ENCODE results near the gene ACIN1.

ACIN1 gene

DNA sequence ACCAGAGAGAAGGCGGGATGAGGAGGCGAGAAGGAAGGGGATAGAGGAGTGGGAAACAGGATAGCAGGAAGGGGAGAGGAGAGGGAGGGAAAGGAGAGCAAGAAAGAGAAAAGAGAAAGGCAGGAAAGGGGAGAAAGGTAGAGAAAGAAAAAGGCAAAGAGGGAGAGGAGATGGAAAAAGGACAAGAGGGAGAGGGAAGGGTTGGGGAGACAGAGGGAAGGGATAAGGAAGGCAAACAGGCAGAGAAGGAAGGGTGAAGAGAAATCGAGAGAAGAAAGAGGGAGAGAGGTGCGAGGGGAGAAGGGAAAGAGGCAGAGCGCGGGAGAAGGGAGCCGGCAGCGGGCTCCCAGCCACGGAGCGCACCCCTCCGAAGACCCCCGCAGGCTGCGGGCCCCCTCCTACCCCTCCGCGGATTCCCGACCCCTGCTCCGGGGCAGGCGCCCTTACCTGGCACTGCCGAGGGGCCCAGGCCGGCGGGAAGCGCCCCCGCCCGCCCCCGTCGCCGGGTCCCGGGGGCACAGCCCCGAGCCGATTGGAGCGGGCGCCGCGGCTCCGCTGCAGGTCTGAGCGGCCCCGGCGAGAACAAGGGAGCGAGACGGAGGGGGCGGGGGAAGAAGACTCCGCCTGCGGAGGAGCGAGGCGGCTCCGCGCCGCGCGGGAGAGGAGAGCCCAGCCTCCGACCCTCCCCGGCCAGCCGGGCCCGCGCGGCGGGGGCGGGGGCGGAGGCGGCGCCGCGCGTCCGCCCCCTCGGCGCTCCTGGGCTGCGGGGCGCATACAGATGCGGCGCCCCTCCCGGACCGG, 37.8 kb downstream of the ACIN1 start, which contains the start of gene CDH24:
Gene CDH24 (minus strand): TSS at position 565 of the 801 bp plus-strand sequence. CDS start 1,787 bp downstream, outside the sequence.
- no peak for DNase-seq

DNA sequence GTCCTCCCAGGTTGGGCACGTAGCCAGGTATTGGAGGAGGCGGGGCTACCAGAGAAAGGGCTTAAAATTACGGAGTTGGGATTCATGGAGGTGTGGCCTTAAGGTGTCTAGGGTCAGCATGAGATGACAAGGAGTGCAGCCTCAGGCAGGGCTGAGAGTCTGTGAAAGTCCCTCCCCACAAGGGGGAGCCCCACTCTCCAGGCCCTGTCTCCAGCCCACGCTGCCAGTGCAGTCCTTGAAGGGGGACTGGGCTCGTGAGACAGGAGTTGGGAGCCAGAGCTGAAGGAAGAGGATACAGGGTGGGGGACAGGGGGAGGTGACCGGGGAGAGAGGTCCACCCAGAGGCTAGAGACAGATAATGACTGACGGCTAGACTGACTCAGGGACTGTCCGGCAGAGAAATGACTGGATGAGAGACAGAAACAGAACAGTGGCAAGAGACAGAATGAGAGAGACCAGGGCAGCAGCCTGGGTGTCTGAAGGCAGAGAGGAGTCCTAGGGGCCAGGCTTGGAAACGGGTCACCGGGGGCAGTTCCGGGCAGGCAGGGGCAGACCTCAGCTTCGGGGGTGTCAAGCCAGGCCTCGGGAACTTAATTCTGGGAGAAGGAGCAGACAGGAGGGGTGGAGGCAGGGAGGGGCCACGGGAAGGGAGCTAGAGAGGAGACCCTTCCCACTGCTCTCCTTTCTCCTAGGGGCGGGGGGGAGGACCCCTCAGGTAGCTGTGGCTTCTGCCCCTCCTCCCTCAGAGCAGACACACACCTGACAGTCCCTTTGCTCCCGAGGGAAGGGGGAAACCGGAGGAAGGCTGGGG, 38.6 kb downstream of the ACIN1 start:
- no peak for DNase-seq

DNA sequence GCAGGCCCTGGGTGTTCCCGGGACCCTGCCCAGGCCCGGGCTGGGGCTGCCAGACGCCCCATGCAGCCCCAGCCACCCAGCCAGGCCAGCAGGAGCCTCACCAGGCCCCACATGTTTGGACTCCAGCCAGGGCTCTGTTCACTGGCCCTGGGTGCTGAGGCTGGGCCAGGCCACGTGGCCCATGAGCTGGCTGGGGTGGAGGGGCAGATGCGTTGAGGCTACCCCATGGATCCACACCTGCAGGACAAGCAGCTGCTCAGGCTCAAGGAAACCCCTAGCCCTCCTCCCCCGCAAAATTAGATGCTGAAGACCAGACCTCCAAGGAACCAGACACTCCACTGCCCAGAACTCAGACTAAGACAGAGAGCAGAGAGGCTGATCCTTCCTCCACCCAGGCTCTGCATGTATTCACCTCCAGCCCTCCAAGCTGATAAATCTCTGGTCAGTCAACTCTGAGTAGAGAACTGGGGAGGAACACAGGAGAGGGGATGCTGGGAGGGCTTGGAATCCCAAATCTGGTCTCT, 39.3 kb downstream of the ACIN1 start:
- DNase-seq, result no peak

DNA sequence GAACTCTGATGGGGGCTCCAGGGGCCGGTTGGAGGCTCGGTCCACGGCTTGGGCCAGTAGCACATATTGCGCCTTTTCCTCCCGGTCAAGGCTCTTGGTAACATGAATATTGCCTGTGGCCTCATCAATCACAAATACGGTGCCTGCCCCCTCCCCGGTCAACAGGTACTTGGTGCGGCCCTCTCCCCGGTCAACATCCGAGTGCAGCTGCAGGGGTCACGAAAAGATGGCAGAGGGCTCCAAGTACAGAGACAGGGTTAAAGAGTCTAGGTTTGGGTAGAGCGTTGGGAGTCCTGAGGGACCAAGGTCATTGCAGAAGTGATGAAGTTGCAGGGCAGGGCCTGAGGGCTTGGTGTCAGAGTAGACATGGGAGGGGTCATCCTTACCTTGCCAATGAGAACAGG, 39.8 kb downstream of the ACIN1 start:
- no peak for DNase-seq

DNA sequence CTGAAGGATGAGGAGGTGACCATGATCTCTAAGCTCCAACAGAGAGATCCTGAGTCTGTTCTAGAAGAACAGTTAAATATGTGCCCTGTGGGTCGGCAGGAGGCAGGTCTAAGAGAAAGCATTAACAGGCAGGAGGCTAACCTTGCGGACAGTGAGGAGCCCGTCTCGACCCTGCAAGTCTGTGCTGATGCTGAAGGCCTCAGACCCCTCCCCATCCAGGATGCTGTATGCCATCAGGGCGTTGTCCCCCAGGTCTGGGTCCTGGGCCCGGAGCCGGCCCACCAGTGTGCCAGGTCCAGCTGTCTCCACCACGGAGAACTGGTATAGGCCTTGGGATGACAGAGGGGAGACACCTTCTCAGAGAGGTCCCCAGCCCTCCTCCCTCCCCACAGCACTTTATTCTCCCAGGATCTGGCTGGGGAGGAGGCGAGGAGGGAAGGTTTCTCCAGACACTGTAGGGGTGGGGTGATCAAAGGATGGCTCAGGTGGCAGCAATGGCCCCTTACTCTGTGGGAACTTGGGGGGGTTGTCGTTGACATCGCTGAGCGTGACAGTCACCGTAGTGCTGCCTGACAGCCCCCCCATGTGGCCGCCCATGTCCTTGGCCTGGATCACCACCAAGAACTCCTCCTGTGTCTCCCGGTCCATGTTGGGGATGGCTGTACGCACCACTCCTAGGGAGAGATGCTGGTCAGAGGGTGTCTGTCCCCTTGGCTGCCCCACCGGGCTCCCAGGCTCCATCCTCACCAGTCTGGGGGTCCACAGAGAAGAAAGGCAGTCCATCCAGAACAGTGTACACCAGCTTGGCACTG, 40.7 kb downstream of the ACIN1 start:
- no peak for DNase-seq

DNA sequence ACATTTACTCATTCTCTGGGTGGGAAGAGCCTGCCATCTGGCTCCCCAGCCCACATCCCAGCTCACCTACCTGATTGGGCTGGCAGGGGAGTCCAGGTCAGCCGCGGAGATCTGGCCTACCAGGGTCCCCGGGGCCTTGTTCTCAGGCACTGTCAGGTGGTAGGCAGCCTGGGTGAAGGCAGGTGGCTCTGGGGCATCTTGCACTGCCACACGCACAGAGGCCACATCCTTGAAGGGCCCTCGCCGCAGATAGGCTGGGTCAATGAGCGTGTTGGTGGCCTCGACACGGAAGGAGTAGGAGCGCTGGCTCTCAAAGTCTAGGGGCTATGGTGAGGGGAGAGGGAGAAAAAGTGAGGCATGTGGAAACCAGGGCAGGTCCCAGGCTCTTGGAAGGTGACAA, 41.5 kb downstream of the ACIN1 start:
- DNase-seq, result no peak

DNA sequence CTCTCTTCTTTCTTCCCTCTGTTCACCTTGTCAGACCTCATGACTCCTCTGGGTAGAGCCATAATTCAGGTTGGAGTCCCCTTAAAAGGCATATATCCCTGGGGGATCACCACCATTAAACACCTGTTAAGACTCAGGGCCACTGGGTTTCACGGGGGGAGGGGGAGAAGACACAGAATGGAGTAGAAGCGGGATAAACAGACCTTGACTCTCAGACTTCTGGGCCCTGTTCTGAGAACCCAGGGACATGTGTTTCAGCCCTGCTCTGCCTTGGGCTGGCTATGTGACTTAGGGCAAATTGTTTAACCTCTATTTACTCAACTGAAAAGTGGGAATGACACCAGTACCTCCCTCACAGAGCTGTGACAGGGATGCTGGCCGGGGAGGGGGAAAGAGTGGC, 42.3 kb downstream of the ACIN1 start:
- no peak for DNase-seq

DNA sequence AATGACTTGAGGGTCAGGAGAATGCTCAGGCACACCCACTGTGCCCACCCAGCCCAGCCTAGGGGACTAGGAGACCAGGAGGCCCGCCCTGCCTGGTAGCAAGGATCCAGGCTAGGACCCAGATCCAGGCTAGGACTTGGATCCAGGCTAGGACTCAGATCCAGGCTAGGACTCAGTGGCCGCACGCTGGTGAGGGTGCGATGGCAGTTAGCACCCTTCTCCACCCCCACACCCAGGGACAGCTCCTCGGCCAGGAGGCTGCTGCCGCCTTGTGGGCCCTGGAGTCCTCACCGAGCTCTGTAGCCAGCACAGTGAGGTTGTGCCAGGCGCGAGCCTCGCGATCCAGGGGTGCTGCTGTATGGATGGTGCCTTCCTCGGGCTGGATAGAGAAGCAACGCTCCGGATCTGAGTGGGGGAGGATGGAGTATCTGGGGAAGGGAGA, 42.7 kb downstream of the ACIN1 start:
- no peak for DNase-seq

DNA sequence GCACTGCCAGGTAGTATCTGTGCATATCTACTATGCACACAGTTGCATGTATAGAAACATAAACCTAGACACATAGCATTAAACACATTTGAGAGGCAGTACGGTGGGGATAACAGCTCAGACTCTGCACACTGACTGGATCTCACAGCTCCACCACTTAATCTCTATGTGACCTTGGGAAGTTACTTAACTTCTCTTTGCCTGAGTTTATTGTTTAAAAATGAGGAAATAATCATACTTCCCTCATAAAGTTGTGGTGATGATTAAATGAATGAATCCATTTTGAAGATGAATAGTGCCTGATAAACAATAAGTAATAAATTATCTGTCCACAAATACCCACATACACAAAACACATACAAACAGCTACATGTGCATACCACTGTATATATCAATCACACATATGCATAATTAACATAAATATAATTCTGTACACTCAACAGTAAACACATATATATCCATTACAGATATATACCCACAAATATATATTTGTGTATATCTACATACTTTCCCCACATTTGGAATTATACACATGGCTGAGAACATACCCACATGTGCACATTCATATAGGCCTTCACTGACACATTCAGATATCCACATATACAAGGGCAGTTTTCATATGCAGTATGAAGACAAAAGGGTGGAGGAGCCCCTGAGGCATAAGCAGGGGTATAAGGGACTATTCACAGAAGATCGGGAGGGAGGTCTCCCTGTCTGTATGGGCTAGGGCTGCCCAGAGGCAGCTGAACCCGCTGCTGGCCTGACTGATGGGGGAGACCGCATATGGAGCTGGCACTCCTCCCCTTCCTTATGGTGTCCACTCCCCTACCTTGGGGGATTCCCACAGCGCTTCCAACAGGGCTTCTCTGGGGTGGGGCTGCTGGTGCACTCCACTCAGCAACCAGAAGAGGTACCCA, 43.5 kb downstream of the ACIN1 start:
- DNase-seq, result no peak

DNA sequence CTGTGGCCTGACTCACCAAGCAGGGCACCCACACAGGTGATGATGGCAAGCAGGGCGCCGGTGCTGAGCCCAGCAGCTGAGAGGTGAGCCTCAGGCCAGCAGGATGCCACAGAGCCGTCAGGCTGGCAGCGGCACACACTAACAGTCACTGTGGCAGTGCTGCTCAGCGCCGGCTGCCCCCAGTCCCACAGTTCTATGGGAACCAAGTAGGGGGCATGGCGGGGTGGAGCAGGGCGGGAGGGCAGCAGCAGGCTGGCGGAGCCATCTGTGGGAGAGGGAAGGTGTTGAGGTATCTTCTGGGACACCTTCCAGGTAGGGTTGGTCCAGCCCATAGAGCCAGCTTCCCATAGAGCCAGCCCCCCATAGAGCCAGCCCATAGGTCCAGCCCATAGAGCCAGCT, 45.9 kb downstream of the ACIN1 start:
- DNase-seq, result no peak

DNA sequence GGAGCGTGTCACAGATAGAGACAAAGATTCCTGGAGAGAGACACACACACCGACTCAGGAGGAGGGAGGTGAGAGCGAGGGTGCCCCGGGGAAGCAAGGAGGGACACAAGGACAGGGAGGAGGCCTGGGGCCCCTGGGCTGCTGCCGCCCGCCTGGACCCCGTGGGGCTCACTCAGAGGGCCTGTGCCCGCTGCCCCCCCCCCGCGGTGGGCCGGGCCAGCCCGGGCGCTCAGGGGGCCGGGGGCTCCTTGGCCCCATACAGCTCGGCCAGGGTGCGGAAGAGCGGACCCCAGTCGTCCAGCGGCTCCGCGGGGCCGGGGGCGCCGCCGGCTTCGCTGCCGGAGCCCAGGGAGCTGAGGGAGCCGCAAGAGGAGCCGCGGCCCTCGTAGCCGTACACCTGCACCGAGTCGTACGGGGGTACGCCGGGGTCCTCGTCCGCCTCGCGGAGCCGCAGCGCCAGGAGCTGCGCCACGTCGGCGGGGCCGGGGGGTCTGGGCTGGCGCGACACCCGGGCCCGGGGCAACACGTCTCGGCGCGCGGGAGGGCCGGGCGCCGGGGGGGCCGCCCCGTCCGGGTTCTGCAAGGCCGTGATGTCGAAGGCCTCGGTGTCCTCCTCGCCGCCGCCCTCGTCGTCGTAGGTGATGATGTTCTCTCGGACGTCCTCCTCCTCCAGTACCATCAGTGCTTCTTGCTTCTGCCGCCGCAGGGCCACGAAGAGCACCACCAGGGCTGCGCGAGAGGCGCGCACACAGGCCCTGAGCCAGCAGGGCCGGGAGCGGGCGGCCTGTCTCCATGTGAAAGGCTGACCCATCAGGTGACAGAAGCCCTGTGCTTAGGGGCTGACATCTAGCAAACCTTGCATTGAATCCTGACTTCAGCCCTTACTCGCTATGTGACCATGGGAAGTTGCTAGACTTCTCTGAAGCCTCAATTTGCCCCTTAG, 46.9 kb downstream of the ACIN1 start:
- no peak for DNase-seq

DNA sequence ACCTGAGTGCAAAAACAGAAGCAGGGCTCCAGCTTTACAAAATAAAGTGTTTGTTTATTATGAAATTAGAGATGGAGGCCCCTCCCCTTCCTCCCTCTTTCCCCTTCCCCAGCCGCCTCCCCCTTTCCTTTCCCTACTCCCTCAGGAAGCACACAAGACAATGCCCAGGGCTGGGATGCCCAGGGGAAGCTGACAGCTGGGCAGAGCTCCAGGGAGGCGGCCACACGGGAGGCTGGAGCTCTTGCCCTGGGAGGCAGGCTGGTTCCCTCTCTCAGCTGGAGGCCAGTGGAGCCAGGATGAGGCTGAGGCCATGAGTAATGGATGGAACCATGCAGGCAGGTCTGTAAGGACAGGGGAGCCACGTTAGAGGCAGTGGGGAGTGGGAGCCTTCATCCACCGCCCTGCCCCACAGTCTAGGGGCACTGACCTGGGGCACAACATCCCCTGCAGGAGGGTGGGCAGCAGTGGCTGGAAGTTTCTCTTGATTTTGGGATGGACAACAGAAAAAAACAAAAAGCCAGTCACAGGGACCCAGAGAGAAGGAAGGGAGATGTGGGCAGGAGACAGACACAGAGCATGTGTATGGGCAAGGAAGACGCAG, 47.8 kb downstream of the ACIN1 start:
- no peak for DNase-seq

DNA sequence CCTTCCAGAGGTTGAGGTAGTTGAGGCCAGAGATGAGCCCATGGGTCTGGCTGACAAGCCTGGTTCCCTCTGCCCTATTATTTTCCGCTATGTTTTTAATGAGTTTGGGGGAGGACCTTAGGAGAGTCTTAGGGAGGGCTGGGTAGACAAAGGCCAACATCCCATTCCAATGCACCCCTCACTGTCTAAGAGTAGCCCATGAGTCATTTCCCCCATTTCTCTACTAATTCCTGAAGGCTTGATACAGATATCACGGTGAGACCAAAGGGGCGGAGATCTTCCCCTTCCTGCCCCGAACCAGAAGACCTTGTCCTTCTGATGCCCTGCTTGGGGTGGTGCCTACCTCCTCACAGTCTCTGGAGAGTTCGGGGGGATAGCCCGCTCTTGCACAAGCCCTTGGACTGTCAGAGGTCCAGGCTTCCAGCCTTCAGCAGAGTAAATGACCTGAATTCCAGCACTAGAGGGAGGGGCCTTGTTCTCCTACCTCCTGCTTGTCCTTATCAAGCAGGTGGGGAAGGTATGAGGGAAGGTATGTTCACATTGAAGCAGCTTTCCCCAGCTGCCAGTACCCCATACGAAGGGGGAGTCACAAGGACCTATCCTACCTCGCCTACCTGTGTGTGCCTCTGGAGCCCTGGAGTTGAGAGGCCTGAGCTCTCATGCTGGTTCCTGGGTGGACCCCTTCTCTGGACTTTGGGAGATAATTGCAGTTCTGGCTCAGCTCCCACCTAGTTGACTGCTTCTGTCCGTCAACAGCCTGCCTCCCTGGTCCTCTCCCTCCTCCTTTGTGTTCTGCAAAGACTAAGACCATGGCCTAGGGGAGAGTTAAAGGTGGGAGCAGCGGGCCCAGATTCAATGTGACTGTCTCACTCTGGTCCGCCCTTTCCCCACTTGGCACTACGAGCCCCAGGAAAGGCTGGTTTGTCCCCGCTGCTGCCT, 49.2 kb downstream of the ACIN1 start:
- DNase-seq, result no peak

DNA sequence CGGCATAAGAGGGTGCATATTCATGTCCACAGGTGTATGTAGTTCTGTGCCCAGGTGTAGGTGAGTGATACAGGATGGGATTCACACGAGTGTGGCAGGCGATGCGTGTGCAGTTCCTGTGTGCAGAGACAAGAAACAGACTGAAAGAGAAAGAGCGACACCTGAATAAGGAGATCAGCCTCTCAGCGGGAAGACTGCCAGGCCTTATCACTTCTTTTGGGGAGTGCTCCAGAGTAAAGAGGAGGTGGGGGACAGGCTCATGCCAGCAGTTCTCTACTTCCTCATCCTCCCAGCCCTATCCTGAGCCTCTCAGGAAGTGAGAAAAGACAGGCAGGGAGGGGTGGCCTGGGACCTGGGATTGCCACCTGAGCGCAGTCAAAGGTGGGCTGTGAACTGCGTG, 50.1 kb downstream of the ACIN1 start:
- no peak for DNase-seq

DNA sequence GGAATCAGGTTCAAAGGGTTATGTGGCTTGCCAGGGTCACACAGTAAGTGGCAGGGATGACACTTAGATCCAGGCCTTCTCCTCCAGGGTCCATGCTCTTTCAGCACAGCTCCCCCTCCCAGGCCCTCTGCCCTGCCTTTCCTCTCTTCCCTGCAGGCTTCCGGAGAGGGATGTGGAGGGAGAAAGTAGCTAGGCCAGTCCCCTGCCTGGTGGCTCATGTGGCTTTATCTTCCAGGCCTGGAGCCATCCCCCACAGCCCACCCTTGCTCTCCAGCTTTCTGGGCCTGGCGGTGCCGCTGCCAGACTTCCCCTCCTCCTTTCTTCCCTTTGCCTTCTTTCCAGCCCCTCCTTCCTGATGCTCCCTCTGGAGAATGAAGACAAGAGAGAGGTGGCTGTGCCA, 51.2 kb downstream of the ACIN1 start:
- no peak for DNase-seq

DNA sequence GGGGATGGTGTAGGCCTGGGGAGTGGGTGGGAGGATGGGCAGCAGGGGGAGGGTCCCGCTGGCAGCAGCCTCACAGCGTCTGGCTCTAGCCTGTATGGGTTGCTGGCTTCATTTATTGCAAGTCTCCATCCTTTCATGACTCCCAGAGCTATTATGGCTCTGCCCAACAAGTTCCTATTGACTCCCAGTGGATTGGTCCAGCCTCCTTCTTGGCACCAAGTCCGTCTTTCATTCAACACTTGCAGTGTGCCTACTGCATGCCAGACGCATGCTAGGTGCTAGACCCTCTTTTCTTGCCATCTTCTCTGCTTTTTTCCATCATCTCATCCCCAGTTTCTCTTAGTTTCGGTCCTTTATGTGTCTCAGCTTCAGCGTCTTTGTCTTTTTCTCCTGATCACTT, 51.8 kb downstream of the ACIN1 start:
- DNase-seq, result no peak

DNA sequence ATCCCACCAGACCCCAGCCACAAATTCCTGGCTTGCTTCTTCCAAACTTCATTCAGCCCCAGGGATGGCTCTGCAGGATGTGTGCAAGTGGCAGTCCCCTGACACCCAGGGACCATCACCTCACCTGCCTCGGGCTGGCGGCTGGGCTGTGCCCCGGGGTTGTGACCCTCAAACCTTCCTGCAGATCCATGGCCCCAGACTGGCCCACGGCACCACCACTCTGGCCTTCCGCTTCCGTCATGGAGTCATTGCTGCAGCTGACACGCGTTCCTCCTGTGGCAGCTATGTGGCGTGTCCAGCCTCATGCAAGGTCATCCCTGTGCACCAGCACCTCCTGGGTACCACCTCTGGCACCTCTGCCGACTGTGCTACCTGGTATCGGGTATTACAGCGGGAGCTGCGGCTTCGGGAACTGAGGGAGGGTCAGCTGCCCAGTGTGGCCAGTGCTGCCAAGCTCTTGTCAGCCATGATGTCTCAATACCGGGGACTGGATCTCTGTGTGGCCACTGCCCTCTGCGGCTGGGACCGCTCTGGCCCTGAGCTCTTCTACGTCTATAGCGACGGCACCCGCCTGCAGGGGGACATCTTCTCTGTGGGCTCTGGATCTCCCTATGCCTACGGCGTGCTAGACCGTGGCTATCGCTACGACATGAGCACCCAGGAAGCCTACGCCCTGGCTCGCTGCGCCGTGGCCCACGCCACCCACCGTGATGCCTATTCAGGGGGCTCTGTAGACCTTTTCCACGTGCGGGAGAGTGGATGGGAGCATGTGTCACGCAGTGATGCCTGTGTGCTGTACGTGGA, 52.6 kb downstream of the ACIN1 start, which contains the start of gene PSMB11:
Gene PSMB11 (plus strand): TSS at position 51 of the 804 bp plus-strand sequence. CDS start 14 bp downstream, at position 65.
- DNase-seq, result no peak

DNA sequence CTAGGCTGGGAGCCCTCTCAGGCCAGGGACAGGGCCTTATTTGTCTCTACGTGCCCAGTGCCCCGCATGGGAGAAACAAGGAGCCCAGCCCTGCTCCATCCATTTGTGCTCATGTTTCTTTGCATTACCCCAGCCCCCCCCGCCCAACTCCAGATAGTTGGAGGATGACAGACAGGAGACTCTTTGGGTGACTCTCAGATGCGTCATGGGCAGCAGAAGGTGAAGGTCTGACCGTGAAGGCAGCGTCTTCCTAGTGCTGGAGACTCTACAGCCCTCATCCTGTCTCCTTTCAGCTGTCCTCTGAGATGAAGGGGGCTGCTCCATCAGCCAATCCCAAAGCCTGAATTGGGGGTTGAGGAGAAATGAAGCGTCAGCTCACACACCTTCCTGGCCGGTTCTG, 53.2 kb downstream of the ACIN1 start:
- no peak for DNase-seq
